ENCODE data around the gene PCSK5.

DNA sequence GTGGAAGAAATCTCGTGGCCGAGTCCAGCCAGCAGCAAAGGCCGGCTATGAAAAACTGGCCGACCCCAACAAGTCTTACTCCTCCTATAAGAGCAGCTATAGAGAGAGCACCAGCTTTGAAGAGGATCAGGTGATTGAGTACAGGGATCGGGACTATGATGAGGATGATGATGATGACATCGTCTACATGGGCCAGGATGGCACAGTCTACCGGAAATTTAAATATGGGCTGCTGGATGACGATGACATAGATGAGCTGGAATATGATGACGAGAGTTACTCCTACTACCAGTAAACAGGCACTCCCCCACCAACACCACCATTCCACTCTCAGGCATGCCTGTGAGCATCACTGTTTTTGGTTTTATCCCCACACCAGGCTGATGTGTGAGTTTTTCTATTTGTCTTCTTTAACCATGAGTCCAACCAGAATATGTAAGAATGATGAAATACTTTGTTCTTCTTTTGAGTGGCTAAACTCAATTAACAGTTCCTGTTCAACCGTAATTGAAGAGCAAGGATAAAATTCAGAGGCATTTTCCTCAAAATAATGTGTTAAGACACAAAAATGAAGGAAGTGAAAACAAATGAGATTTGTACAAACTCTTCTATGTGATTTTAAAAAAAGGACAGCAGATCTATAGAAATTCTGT, 468.3 kb downstream of the PCSK5 start:
- TF ChIP-seq, protein P1, sequence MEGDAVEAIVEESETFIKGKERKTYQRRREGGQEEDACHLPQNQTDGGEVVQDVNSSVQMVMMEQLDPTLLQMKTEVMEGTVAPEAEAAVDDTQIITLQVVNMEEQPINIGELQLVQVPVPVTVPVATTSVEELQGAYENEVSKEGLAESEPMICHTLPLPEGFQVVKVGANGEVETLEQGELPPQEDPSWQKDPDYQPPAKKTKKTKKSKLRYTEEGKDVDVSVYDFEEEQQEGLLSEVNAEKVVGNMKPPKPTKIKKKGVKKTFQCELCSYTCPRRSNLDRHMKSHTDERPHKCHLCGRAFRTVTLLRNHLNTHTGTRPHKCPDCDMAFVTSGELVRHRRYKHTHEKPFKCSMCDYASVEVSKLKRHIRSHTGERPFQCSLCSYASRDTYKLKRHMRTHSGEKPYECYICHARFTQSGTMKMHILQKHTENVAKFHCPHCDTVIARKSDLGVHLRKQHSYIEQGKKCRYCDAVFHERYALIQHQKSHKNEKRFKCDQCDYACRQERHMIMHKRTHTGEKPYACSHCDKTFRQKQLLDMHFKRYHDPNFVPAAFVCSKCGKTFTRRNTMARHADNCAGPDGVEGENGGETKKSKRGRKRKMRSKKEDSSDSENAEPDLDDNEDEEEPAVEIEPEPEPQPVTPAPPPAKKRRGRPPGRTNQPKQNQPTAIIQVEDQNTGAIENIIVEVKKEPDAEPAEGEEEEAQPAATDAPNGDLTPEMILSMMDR (IDR thresholded peaks at IDR 0.05): no peak
- no peak for TF ChIP-seq EZH2 (IDR thresholded peaks at IDR 0.05; ENCODE audit: borderline replicate concordance, insufficient read depth, low read depth, low read length, poor library complexity, severe bottlenecking)
